HepG2 (cell line): Measurements from ENCODE around the gene CTSA. TPM values are rescaled to one million over a fixed set of nuclear protein-coding genes. Genes with fewer than 3 reads are reported as not detected.

Experiments used
- ATF2 ChIP-seq: sonication (generic); formaldehyde crosslinking; IDR thresholded peaks from 2 replicates; pipeline ENCODE4 v1.4.0; 2020; ENCODE audit warnings: missing genetic modification reagents
- FOXA3 ChIP-seq: IDR thresholded peaks from 2 replicates; pipeline ENCODE4 v1.6.1; 2016; ENCODE audit warnings: missing genetic modification reagents, missing compliant biosample characterization
- FUBP1 ChIP-seq: sonication (generic); formaldehyde crosslinking; IDR thresholded peaks from 2 replicates; pipeline ENCODE4 v1.5.1; 2020; ENCODE audit warnings: missing genetic modification reagents, mild to moderate bottlenecking, borderline replicate concordance
- HCFC1 ChIP-seq: fragments of 150-350 bp; IDR thresholded peaks from 2 replicates; pipeline ENCODE4 v1.6.1; 2014; ENCODE audit warnings: low read depth, low read length
- HES4 ChIP-seq: sonication (generic); formaldehyde crosslinking; IDR thresholded peaks from 2 replicates; pipeline ENCODE4 v1.9.0; 2021; ENCODE audit warnings: mild to moderate bottlenecking, missing genetic modification reagents, borderline replicate concordance
- HNF1B ChIP-seq: sonication (generic); formaldehyde crosslinking; IDR thresholded peaks from 2 replicates; pipeline ENCODE4 v1.5.1; 2020; ENCODE audit warnings: mild to moderate bottlenecking, moderate library complexity, missing genetic modification reagents
- MXD3 ChIP-seq: IDR thresholded peaks from 2 replicates; pipeline ENCODE4 v1.6.1; 2016; ENCODE audit warnings: mild to moderate bottlenecking, missing biosample characterization, missing genetic modification reagents
- MXD4 ChIP-seq: IDR thresholded peaks from 2 replicates; pipeline ENCODE4 v1.6.1; 2016; ENCODE audit warnings: mild to moderate bottlenecking, missing biosample characterization, missing genetic modification reagents
- NFKB2 ChIP-seq: sonication (generic); formaldehyde crosslinking; IDR thresholded peaks from 2 replicates; pipeline ENCODE4 v1.4.0; 2020; ENCODE audit warnings: missing genetic modification reagents, borderline replicate concordance
- RARA ChIP-seq: IDR thresholded peaks from 2 replicates; pipeline ENCODE4 v1.6.1; 2016; ENCODE audit warnings: missing genetic modification reagents, missing compliant biosample characterization
- SIX4 ChIP-seq: sonication (generic); formaldehyde crosslinking; IDR thresholded peaks from 2 replicates; pipeline ENCODE4 v1.4.0; 2020; ENCODE audit warnings: missing genetic modification reagents
- SKIL ChIP-seq: sonication (generic); formaldehyde crosslinking; IDR thresholded peaks from 2 replicates; pipeline ENCODE4 v1.8.0; 2022; ENCODE audit warnings: missing genetic modification reagents, mild to moderate bottlenecking, moderate library complexity, borderline replicate concordance
- SMAD9 ChIP-seq: sonication (generic); formaldehyde crosslinking; IDR thresholded peaks from 2 replicates; pipeline ENCODE4 v1.5.1; 2020; ENCODE audit warnings: mild to moderate bottlenecking, missing genetic modification reagents
- SNAPC2 ChIP-seq: sonication (generic); formaldehyde crosslinking; IDR thresholded peaks from 2 replicates; pipeline ENCODE4 v1.8.1; 2022; ENCODE audit warnings: mild to moderate bottlenecking, missing genetic modification reagents
- SOX13 ChIP-seq, 3 experiments: fragments of 450-650 bp in 1 of 3; sonication (generic) in 1 of 3; formaldehyde crosslinking in 1 of 3; IDR thresholded peaks in 2 of 3; conservative IDR thresholded peaks in 1 of 3; 2 replicates each; pipeline versions ENCODE4 v1.5.0 to v1.6.1; 2016 to 2020; ENCODE audit warnings: antibody characterized with exemption in 1 of 3, mild to moderate bottlenecking in 1 of 3, missing compliant biosample characterization in 1 of 3, missing genetic modification reagents in 1 of 3, moderate library complexity in 1 of 3
- ZNF263 ChIP-seq: sonication (generic); formaldehyde crosslinking; IDR thresholded peaks from 2 replicates; pipeline ENCODE4 v1.4.0; 2020; ENCODE audit warnings: missing genetic modification reagents
- ZNF282 ChIP-seq: fragments of 450-650 bp; IDR thresholded peaks from 2 replicates; pipeline ENCODE4 v1.6.1; 2018; ENCODE audit not compliant: partially characterized antibody
- ZNF354B ChIP-seq: sonication (generic); formaldehyde crosslinking; IDR thresholded peaks from 2 replicates; pipeline ENCODE4 v1.8.0; 2022; ENCODE audit warnings: mild to moderate bottlenecking, missing genetic modification reagents
- ZNF367 ChIP-seq: sonication (generic); formaldehyde crosslinking; IDR thresholded peaks from 2 replicates; pipeline ENCODE4 v1.4.0; 2020; ENCODE audit warnings: missing genetic modification reagents, borderline replicate concordance
- ZNF619 ChIP-seq: sonication (generic); formaldehyde crosslinking; IDR thresholded peaks from 2 replicates; pipeline ENCODE4 v1.4.0; 2020; ENCODE audit warnings: mild to moderate bottlenecking, missing genetic modification reagents
- ZNF788 ChIP-seq: sonication (generic); formaldehyde crosslinking; IDR thresholded peaks from 2 replicates; pipeline ENCODE4 v1.5.0; 2020; ENCODE audit warnings: mild to moderate bottlenecking, missing genetic modification reagents, borderline replicate concordance
- polyA plus RNA-seq, 8 experiments: library from polyadenylated mRNA; depleted of rRNA in 3 of 8; stranded (reverse) in 7 of 8; unstranded in 1 of 8; fragments of >200 nt; fragmentation: Illumina TruSeq in 4 of 8; extraction: Trizol in 4 of 8; gene quantifications; 2 replicates each; pipeline versions ENCODE4 v1.2.1 to v1.2.3, GENCODE V29; 2011 to 2016; ENCODE audit warnings: low read depth in 4 of 8, missing spikeins in 1 of 8, mixed read lengths in 1 of 8; ENCODE audit not compliant: insufficient read depth in 1 of 8
- total RNA-seq, 5 experiments: library from RNA; depleted of rRNA; stranded (reverse); fragments of >200 nt; fragmentation: Illumina TruSeq; extraction: Trizol; gene quantifications; 2 replicates each; pipeline ENCODE4 v1.2.3, GENCODE V29; 2016; ENCODE audit warnings: low read depth in 1 of 5

Gene CTSA
- total and polyA plus RNA-seq, 2 of the 13 experiments (the other 11 are each of a cell fraction or from before 2014, with no cell fraction given) = 202 to 231 TPM

- TF ChIP-seq ATF2 (CRISPR knock-in tag) (peak; percentile 22), ZNF263 (CRISPR knock-in tag) (peak; percentile 43), FOXA3 (CRISPR knock-in tag) (0 out of 2 replicates have a peak, but pooled peaks have one; percentile 37), NFKB2 (CRISPR knock-in tag) (peak; percentile 49; the same call in 1 of the 2 replicates), ZNF354B (0 out of 2 replicates have a peak, but pooled peaks have one; percentile 74), FUBP1 (CRISPR knock-in tag) (0 out of 2 replicates have a peak, but pooled peaks have one; percentile 57), ZNF282 (no peak), HCFC1 (peak; percentile 51; the same call in 1 of the 2 replicates), ZNF367 (CRISPR knock-in tag) (0 out of 2 replicates have a peak, but pooled peaks have one; percentile 22), SNAPC2 (CRISPR knock-in tag) (peak; percentile 92), MXD4 (CRISPR knock-in tag) (peak; percentile 97), ZNF619 (CRISPR knock-in tag) (peak; percentile 93), HNF1B (CRISPR knock-in tag) (peak; percentile 95), SIX4 (peak; percentile 72), SOX13 (IDR thresholded peaks at IDR 0.05) (peak; percentile 7; the same call in 1 of the 2 replicates), SOX13 (CRISPR knock-in tag; conservative IDR thresholded peaks at IDR 0.05 in 1 of 2, IDR thresholded peaks at IDR 0.05 in 1 of 2) (no peak; a peak in 1 of 4 replicates), HES4 (CRISPR knock-in tag) (peak; percentile 65; the same call in 1 of the 2 replicates), SMAD9 (CRISPR knock-in tag) (0 out of 2 replicates have a peak, but pooled peaks have one; percentile 86), RARA (peak; percentile 46), SKIL (no peak), ZNF788 (CRISPR knock-in tag) (peak; percentile 88), MXD3 (CRISPR knock-in tag) (peak; percentile 95)
These were observed 33.8 kb upstream of the CTSA start, which contains the start of the genes ACOT8 and ZSWIM3 (continued) for GRCh38 chr20:45857114-45857881.
